HCT116 (cell line): ENCODE results near the gene CHM. TPM values are rescaled to one million over a fixed set of nuclear protein-coding genes. Genes with fewer than 3 reads are reported as not detected.

Experiments used
- ATAC-seq: fragments of 200-7000 bp; cut with Tn5 transposase; 2 replicates; pipeline ENCODE4 v1.9.1; 2020; ENCODE audit warnings: mild to moderate bottlenecking, moderate library complexity
- BruUV-seq: library from RNA; stranded (reverse); fragments of 400-500 nt; replicated peaks from 2 replicates; lab custom pipeline; 2021; lab: Mats Ljungman, UMichigan
- CTCF ChIA-PET: fragments of 300-600 bp; sonication (Branson Sonifier 250); formaldehyde crosslinking; loops from one replicate; lab custom pipeline; 2021; ENCODE audit warnings: antibody characterized with exemption; lab: Charles Lee
- POLR2A ChIA-PET: fragments of 300-600, 350-600 bp; sonication (Branson Sonifier 250); formaldehyde crosslinking; loops from one replicate; lab custom pipeline; 2021; ENCODE audit warnings: antibody characterized with exemption; lab: Charles Lee
- RAD21 ChIA-PET, 2 experiments: fragments of 300-600 bp; sonication (Branson Sonifier 250); formaldehyde crosslinking; loops; one replicate each; lab custom pipeline; 2023; ENCODE audit warnings: low total read pairs in 2 of 2; ENCODE audit not compliant: uncharacterized antibody in 2 of 2, unreplicated experiment in 2 of 2, low non-redundant PET in 1 of 2; lab: Charles Lee
- DNase-seq: peaks from one replicate; pipeline ENCODE4 v3.0.0-alpha.2; 2010; ENCODE audit warnings: low read depth, low spot score
- H2AFZ ChIP-seq: fragments of 200-600 bp; shearing (Covaris generic), sonication (generic); 2 replicates; pipeline ENCODE4 v1.6.1; 2017; ENCODE audit warnings: low read depth, mixed run types, mixed read lengths, antibody characterized with exemption, low read length; ENCODE audit not compliant: poor library complexity, severe bottlenecking
- H3K27ac ChIP-seq: 2 replicates; pipeline ENCODE4 v1.5.1; 2012; ENCODE audit warnings: low read depth, low read length
- H3K27me3 ChIP-seq: fragments of 200-600 bp; sonication (generic); 2 replicates; pipeline ENCODE4 v1.6.1; 2016; ENCODE audit warnings: mixed run types, low read length, mixed read lengths; ENCODE audit not compliant: insufficient read depth
- H3K36me3 ChIP-seq, 2 experiments: fragments of 200-500 bp in 1 of 2; fragments of 200-600 bp in 1 of 2; sonication (Bioruptor generic) in 1 of 2; sonication (generic) in 1 of 2; 2 replicates each; pipeline versions ENCODE4 v1.5.1 to v1.6.1; 2014 to 2016; ENCODE audit warnings: low read length in 2 of 2, inconsistent platforms in 1 of 2, mixed read lengths in 1 of 2, mixed run types in 1 of 2; ENCODE audit not compliant: insufficient read depth in 2 of 2, control insufficient read depth in 1 of 2
- H3K4me1 ChIP-seq, 2 experiments: fragments of 200-600 bp in 1 of 2; sonication (generic) in 1 of 2; 2 replicates each; pipeline versions ENCODE4 v1.5.1 to v1.6.1; 2012 to 2017; ENCODE audit warnings: low read length in 2 of 2, inconsistent platforms in 1 of 2, mild to moderate bottlenecking in 1 of 2, mixed read lengths in 1 of 2, mixed run types in 1 of 2, moderate library complexity in 1 of 2; ENCODE audit not compliant: insufficient read depth in 2 of 2, control insufficient read depth in 1 of 2
- H3K4me2 ChIP-seq: fragments of 200-600 bp; sonication (generic); 2 replicates; pipeline ENCODE4 v1.6.1; 2017; ENCODE audit warnings: mixed run types, low read length, mixed read lengths
- H3K4me3 ChIP-seq, 2 experiments: fragments of 200-600 bp in 1 of 2; sonication (generic) in 1 of 2; replicated peaks in 1 of 2; 2 replicates each; pipeline ENCODE4 v1.5.1; 2011 to 2016; ENCODE audit warnings: low read length in 2 of 2, control low read depth in 1 of 2, low read depth in 1 of 2, mild to moderate bottlenecking in 1 of 2, mixed read lengths in 1 of 2, mixed run types in 1 of 2
- H3K79me2 ChIP-seq: fragments of 200-600 bp; sonication (generic); 2 replicates; pipeline ENCODE4 v1.6.1; 2017; ENCODE audit warnings: mild to moderate bottlenecking, mixed run types, low read length, moderate library complexity, mixed read lengths; ENCODE audit not compliant: insufficient read depth
- H3K9ac ChIP-seq: fragments of 200-600 bp; sonication (generic); 2 replicates; pipeline ENCODE4 v1.6.1; 2016; ENCODE audit warnings: low read length, mixed read lengths
- H3K9me2 ChIP-seq: fragments of 200-600 bp; sonication (generic), shearing (Covaris generic); 2 replicates; pipeline ENCODE4 v1.6.1; 2017; ENCODE audit warnings: mixed run types, mild to moderate bottlenecking, moderate library complexity; ENCODE audit not compliant: insufficient read depth
- H3K9me3 ChIP-seq, 2 experiments: fragments of 200-500 bp in 1 of 2; fragments of 200-600 bp in 1 of 2; sonication (Bioruptor generic) in 1 of 2; sonication (generic) in 1 of 2; 2 replicates each; pipeline ENCODE4 v1.6.1; 2014 to 2017; ENCODE audit warnings: low read length in 2 of 2, mixed read lengths in 2 of 2, inconsistent platforms in 1 of 2, low read depth in 1 of 2, mild to moderate bottlenecking in 1 of 2, mixed run types in 1 of 2, moderate library complexity in 1 of 2; ENCODE audit not compliant: control insufficient read depth in 1 of 2, insufficient read depth in 1 of 2
- H4K20me1 ChIP-seq: fragments of 200-600 bp; sonication (generic), shearing (Covaris generic); 2 replicates; pipeline ENCODE4 v1.6.1; 2017; ENCODE audit warnings: mixed run types, mild to moderate bottlenecking, moderate library complexity; ENCODE audit not compliant: insufficient read depth
- CEBPB ChIP-seq: IDR thresholded peaks from 2 replicates; pipeline ENCODE4 v1.6.1; 2012; ENCODE audit warnings: low read depth
- EGR1 ChIP-seq: IDR thresholded peaks from 2 replicates; pipeline ENCODE4 v1.6.1; 2012; ENCODE audit warnings: low read depth
- ELF1 ChIP-seq: IDR thresholded peaks from 2 replicates; pipeline ENCODE4 v1.6.1; 2012; ENCODE audit warnings: low read depth, borderline replicate concordance
- EZH2 ChIP-seq: fragments of 200-600 bp; sonication (generic); IDR thresholded peaks from 2 replicates; pipeline ENCODE4 v1.6.1; 2017; ENCODE audit warnings: antibody characterized with exemption, mixed run types
- JUND ChIP-seq: IDR thresholded peaks from 2 replicates; pipeline ENCODE4 v1.6.1; 2012
- MAX ChIP-seq: IDR thresholded peaks from 2 replicates; pipeline ENCODE4 v1.6.1; 2012
- POLR2A ChIP-seq: IDR thresholded peaks from 2 replicates; pipeline ENCODE4 v1.7.0; 2011; ENCODE audit warnings: borderline replicate concordance; ENCODE audit not compliant: insufficient read depth, insufficient read length; ENCODE audit errors: extremely low read depth
- POLR2AphosphoS5 ChIP-seq: IDR thresholded peaks from 2 replicates; pipeline ENCODE4 v1.6.1; 2011; ENCODE audit warnings: mild to moderate bottlenecking, low read depth, low read length, moderate library complexity
- RAD21 ChIP-seq: IDR thresholded peaks from 2 replicates; pipeline ENCODE4 v1.6.1; 2012; ENCODE audit warnings: low read depth, mild to moderate bottlenecking
- REST ChIP-seq: IDR thresholded peaks from 2 replicates; pipeline ENCODE4 v1.6.1; 2012; ENCODE audit warnings: low read depth
- SP1 ChIP-seq: IDR thresholded peaks from 2 replicates; pipeline ENCODE4 v1.6.1; 2012; ENCODE audit warnings: low read depth
- SRF ChIP-seq: IDR thresholded peaks from 2 replicates; pipeline ENCODE4 v1.6.1; 2012; ENCODE audit warnings: low read depth
- TCF7L2 ChIP-seq: IDR thresholded peaks from 2 replicates; pipeline ENCODE4 v1.7.0; 2011; ENCODE audit warnings: borderline replicate concordance, inconsistent platforms; ENCODE audit not compliant: insufficient read depth, insufficient read length; ENCODE audit errors: extremely low read depth
- YY1 ChIP-seq: IDR thresholded peaks from 2 replicates; pipeline ENCODE4 v1.6.1; 2011; ENCODE audit warnings: low read length, low read depth, moderate library complexity, mild to moderate bottlenecking; ENCODE audit not compliant: insufficient replicate concordance; ENCODE audit errors: extremely low read depth
- ZFX ChIP-seq: fragments of 450-650 bp; IDR thresholded peaks from 2 replicates; pipeline ENCODE4 v1.6.1; 2017
- intact Hi-C: fragments of 100-400 bp; cut with micrococcal nuclease; formaldehyde crosslinking; loops from 2 replicates; pipeline ENCODE4 v1.10.0; 2022
- total RNA-seq: library from RNA; stranded (reverse); gene quantifications from one replicate; pipeline ENCODE4 v1.2.1, GENCODE V29; 2021; ENCODE audit not compliant: unreplicated experiment
- TF ChIP-seq, protein P1 (sequence below): IDR thresholded peaks from 2 replicates; pipeline ENCODE4 v1.6.1; 2012
- TF ChIP-seq, protein P2 (sequence below): IDR thresholded peaks from 2 replicates; pipeline ENCODE4 v1.6.1; 2011; ENCODE audit warnings: mild to moderate bottlenecking, low read length, moderate library complexity; ENCODE audit not compliant: insufficient replicate concordance; ENCODE audit errors: extremely low read depth
- TF ChIP-seq, protein P3 (sequence below), 3 experiments: fragments of 200-600 bp in 1 of 3; sonication (generic) in 1 of 3; IDR thresholded peaks in 2 of 3; conservative IDR thresholded peaks in 1 of 3; 2 replicates each; pipeline ENCODE4 v1.5.1; 2012 to 2017; ENCODE audit warnings: low read depth in 2 of 3, low read length in 2 of 3, antibody characterized with exemption in 1 of 3, borderline replicate concordance in 1 of 3, control low read depth in 1 of 3, mild to moderate bottlenecking in 1 of 3, mixed read lengths in 1 of 3, mixed run types in 1 of 3, moderate library complexity in 1 of 3; ENCODE audit not compliant: insufficient read depth in 1 of 3

The CHM gene
- total RNA-seq, 1 experiment from 2014 or later, result 17.1 TPM

DNA sequence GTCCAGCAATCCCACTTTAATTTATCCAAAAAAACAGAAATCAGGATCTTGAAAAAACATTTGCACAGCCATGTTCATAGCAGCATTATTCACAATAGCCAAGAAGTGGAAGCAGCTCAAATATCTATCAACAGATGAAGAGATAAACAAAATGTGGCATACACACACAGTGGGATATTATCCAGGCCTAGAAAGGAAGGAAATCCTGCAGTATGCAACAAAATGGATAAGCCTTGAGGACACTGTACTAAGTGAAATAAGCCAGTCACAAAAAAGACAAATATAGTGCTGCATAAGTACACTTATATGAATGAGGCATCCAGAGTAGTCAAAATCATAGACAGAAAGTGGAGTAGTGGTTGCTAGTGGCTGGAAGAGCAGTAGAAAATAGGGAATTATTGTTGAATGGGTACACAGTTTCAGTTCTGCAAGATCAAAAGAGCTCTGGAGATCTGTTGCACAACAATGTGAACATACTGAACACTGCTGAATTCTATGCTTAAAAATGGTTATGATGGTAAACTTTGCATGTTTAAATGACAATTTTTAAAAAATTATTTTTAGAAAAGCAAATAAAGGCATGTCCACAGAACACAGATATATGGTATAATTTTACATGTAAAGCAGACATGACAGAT, 25.6 kb downstream of the CHM start:
- ATAC-seq, result no peak
- Histone ChIP-seq H3K79me2 (no peaks in the 10 kb centered on the region), H3K4me2 (no peak overlapping the region), H4K20me1 (no peaks in the 10 kb centered on the region), H3K36me3 (no peaks in the 10 kb centered on the region), H3K9me3 (no peaks in the 10 kb centered on the region), H3K4me1 (no peaks in the 10 kb centered on the region), H2AFZ (no peak overlapping the region), H3K4me3 (no peak overlapping the region), H3K9me2 (no peaks in the 10 kb centered on the region), H3K9ac (no peak overlapping the region), H3K27me3 (no peaks in the 10 kb centered on the region), H3K27ac (no peak overlapping the region)
- POLR2A ChIA-PET, result no interaction called here
- RAD21 ChIA-PET, result no interaction called here
- TF ChIP-seq TCF7L2 (no peak), EZH2 (no peak), SP1 (no peak), CEBPB (no peak), JUND (no peak), ZFX (no peak), ELF1 (no peak), RAD21 (no peak), REST (no peak), POLR2AphosphoS5 (no peak), YY1 (no peak), SRF (no peak), POLR2A (no peak), MAX (no peak), EGR1 (no peak)
- TF ChIP-seq, protein P1, sequence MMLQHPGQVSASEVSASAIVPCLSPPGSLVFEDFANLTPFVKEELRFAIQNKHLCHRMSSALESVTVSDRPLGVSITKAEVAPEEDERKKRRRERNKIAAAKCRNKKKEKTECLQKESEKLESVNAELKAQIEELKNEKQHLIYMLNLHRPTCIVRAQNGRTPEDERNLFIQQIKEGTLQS, result no peak
- TF ChIP-seq, protein P2, sequence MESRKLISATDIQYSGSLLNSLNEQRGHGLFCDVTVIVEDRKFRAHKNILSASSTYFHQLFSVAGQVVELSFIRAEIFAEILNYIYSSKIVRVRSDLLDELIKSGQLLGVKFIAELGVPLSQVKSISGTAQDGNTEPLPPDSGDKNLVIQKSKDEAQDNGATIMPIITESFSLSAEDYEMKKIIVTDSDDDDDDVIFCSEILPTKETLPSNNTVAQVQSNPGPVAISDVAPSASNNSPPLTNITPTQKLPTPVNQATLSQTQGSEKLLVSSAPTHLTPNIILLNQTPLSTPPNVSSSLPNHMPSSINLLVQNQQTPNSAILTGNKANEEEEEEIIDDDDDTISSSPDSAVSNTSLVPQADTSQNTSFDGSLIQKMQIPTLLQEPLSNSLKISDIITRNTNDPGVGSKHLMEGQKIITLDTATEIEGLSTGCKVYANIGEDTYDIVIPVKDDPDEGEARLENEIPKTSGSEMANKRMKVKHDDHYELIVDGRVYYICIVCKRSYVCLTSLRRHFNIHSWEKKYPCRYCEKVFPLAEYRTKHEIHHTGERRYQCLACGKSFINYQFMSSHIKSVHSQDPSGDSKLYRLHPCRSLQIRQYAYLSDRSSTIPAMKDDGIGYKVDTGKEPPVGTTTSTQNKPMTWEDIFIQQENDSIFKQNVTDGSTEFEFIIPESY, result no peak
- TF ChIP-seq, protein P3, sequence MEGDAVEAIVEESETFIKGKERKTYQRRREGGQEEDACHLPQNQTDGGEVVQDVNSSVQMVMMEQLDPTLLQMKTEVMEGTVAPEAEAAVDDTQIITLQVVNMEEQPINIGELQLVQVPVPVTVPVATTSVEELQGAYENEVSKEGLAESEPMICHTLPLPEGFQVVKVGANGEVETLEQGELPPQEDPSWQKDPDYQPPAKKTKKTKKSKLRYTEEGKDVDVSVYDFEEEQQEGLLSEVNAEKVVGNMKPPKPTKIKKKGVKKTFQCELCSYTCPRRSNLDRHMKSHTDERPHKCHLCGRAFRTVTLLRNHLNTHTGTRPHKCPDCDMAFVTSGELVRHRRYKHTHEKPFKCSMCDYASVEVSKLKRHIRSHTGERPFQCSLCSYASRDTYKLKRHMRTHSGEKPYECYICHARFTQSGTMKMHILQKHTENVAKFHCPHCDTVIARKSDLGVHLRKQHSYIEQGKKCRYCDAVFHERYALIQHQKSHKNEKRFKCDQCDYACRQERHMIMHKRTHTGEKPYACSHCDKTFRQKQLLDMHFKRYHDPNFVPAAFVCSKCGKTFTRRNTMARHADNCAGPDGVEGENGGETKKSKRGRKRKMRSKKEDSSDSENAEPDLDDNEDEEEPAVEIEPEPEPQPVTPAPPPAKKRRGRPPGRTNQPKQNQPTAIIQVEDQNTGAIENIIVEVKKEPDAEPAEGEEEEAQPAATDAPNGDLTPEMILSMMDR (IDR thresholded peaks at IDR 0.05 in 2 of 3, conservative IDR thresholded peaks at IDR 0.05 in 1 of 3; ENCODE audit: borderline replicate concordance in 1 of 3, insufficient read depth in 1 of 3, low read depth in 2 of 3, low read length in 2 of 3), result no peak
- CTCF ChIA-PET, result no interaction called here
- BruUV-seq, result no TSS peak
- intact Hi-C loops, result no loop called here
- DNase-seq, result no peak
